ENCODE results near the gene CCDC60. TPM values are rescaled to one million over a fixed set of nuclear protein-coding genes. Genes with fewer than 3 reads are reported as not detected.

Gene CCDC60
- total RNA-seq, 8 experiments from 2014 or later: 0.41 to 27.0 (median 10.8) TPM

GRCh38 chr12:119375075-119375882 is 40.8 kb downstream of the CCDC60 start:
- Histone ChIP-seq H3K4me3 (no peak overlapping the region), H3K27ac (peak overlapping the region; percentile 73 to 93), H3K4me1 (replicated peaks in 1 of 2) (peaks cover 20 to 39% of the 10 kb centered on the region in 2 donors)
- WGBS, 10 experiments: 10 to 69% (median 39%) methylated on average over 2 to 7 of the region's 7 CpGs; no CpG with 5 or more reads in 2 of the 10 experiments
- peak; percentile 36 to 88 (median 78) for ATAC-seq (replicated peaks in 6 of 8)
- in situ Hi-C loops (cut with MboI; ENCODE audit: low pct_unique_long_range_greater_than_20kb in 2 of 9, low sequenced_read_pairs in 9 of 9, unreplicated experiment in 9 of 9): no loop called here

- in situ Hi-C loops (cut with MboI; ENCODE audit: low pct_unique_long_range_greater_than_20kb in 2 of 9, low sequenced_read_pairs in 9 of 9, unreplicated experiment in 9 of 9): no loop called here
- no peak for ATAC-seq (replicated peaks in 6 of 8)
- 0 to 40% (median 12%) methylated on average over 1 to 5 of the region's 5 CpGs; no CpG with 5 or more reads in 4 of the 10 experiments for WGBS, 10 experiments
- H3K4me1 ChIP-seq (replicated peaks in 1 of 2): peaks cover 20 to 38% of the 10 kb centered on the region in 2 donors
- H3K4me3 ChIP-seq: no peak overlapping the region
- H3K27ac ChIP-seq: peak overlapping the region; percentile 73 to 93
These were observed 41.3 kb downstream of the CCDC60 start for GRCh38 chr12:119375883-119376190.

DNA sequence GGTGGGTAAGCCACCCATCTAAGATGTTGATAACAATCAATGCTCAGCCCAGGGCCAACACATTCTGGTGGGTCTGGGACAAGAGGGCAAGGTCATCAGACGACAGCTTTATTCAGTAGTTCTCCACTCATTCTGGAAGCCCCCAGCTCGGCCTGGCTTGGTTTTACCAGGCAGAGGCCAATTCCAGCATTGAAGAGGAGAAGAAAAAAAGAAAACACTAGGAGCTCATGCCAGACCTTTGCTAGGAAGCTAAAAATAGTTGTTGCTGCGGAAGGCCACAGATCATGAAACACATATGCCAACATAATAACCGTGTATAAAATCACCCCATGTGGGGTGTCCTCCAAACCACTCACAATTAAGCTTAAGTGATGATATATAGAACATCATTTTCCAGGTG is 44.4 kb downstream of the CCDC60 start:
- H3K4me1 ChIP-seq (replicated peaks in 1 of 2): peaks cover 23 to 30% of the 10 kb centered on the region in 2 donors
- in situ Hi-C loops (cut with MboI; ENCODE audit: low pct_unique_long_range_greater_than_20kb in 2 of 9, low sequenced_read_pairs in 9 of 9, unreplicated experiment in 9 of 9): no loop called here
- ATAC-seq (replicated peaks in 6 of 8): no peak
- no peak overlapping the region for H3K27ac ChIP-seq
- H3K4me3 ChIP-seq: no peak overlapping the region
- 21 to 100% (median 83%) methylated on average over 1 to 4 of the region's 4 CpGs; no CpG with 5 or more reads in 4 of the 10 experiments for WGBS, 10 experiments

DNA sequence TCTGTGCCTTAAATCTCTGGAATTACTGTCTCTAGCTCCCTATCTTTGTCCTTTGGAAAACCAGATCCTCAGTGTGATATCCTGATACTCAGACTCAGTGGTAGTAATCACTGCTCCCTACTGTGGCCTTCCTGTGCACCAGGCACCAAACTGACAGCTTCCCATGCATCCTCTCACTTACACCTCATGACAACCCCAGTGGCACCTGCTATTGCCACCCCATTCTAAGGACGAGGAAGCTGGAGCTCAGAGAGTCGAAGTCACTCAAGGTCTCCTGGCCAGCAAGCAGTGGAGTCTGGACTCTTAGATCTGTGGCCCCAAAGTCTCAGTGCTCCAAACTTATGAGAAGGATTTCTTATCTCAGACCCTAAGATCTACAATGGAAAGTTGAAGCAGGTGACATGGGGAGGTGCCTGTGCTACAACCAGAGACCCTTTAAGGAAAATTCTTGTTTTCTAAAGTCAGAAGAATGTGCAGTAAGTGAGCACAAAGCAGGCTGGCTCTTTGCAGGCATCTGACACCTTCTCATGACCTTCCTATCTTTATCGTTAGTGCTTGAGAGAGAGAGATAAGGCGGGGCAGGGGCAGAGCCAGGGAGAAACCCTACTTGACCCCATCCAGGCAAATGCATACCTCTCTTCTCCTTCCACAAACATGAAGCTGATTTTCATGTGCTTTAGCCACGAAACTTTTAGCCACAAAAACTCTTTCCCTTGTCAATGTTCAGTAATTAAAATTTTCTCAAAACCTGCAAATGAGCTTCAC is 47.1 kb downstream of the CCDC60 start:
- H3K27ac ChIP-seq: no peak overlapping the region
- in situ Hi-C loops (cut with MboI; ENCODE audit: low pct_unique_long_range_greater_than_20kb in 2 of 9, low sequenced_read_pairs in 9 of 9, unreplicated experiment in 9 of 9): no loop called here
- 11 to 94% (median 76%) methylated on average over 1 to 3 of the region's 5 CpGs; no CpG with 5 or more reads in 3 of the 10 experiments for WGBS, 10 experiments
- no peak overlapping the region for H3K4me3 ChIP-seq
- peaks cover 14 to 18% of the 10 kb centered on the region in 2 donors for H3K4me1 ChIP-seq (replicated peaks in 1 of 2)
- ATAC-seq (replicated peaks in 6 of 8): no peak

- H3K4me3 ChIP-seq: no peak overlapping the region
- ATAC-seq (replicated peaks in 6 of 8): no peak
- in situ Hi-C loops (cut with MboI; ENCODE audit: low pct_unique_long_range_greater_than_20kb in 2 of 9, low sequenced_read_pairs in 9 of 9, unreplicated experiment in 9 of 9): no loop called here
- WGBS, 10 experiments: 40 to 100% (median 86%) methylated on average over 1 to 7 of the region's 7 CpGs; no CpG with 5 or more reads in 2 of the 10 experiments
- H3K4me1 ChIP-seq (replicated peaks in 1 of 2): peaks cover 24 to 26% of the 10 kb centered on the region in 2 donors
- H3K27ac ChIP-seq: no peak overlapping the region
These were observed 48.7 kb downstream of the CCDC60 start for GRCh38 chr12:119383206-119383605.

DNA sequence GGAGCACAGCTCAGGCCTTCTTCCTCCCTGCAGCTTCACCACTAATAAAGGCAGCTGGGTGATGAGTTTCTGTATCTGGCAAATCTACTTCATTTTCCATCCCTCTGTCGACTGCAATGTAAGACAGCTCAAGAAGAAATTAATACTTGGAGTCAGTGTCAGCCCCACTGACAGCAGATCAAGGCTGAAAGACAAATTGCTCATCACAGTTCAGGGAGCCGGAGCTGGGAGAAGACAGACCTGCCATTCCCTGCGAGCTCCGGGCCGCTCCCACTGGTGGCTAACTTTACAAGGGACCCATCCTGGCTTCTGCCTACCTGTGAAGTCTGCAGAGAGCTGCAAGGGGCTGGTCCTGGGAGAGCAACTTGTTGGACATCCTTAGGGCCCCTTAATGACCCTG is 49.8 kb downstream of the CCDC60 start:
- peaks cover 24 to 27% of the 10 kb centered on the region in 2 donors for H3K4me1 ChIP-seq (replicated peaks in 1 of 2)
- H3K4me3 ChIP-seq: no peak overlapping the region
- ATAC-seq (replicated peaks in 6 of 8): peak in 2 of 8 experiments; percentile 15 to 16
- in situ Hi-C loops (cut with MboI; ENCODE audit: low pct_unique_long_range_greater_than_20kb in 2 of 9, low sequenced_read_pairs in 9 of 9, unreplicated experiment in 9 of 9): no loop called here
- 87 to 100% (median 93%) methylated on average over 1 to 5 of the region's 5 CpGs; no CpG with 5 or more reads in 6 of the 10 experiments for WGBS, 10 experiments
- H3K27ac ChIP-seq: peak overlapping the region; percentile 2 to 24

GRCh38 chr12:119385659-119386058 is 51.1 kb downstream of the CCDC60 start:
- ATAC-seq (replicated peaks in 6 of 8): peak in 4 of 8 experiments; percentile 32 to 83 (median 61)
- peaks cover 28 to 39% of the 10 kb centered on the region in 2 donors for H3K4me1 ChIP-seq (replicated peaks in 1 of 2)
- H3K4me3 ChIP-seq: no peak overlapping the region
- no peak overlapping the region for H3K27ac ChIP-seq
- in situ Hi-C loops (cut with MboI; ENCODE audit: low pct_unique_long_range_greater_than_20kb in 2 of 9, low sequenced_read_pairs in 9 of 9, unreplicated experiment in 9 of 9): no loop called here
- 60 to 100% (median 87%) methylated on average over 1 to 3 of the region's 3 CpGs; no CpG with 5 or more reads in 5 of the 10 experiments for WGBS, 10 experiments

DNA sequence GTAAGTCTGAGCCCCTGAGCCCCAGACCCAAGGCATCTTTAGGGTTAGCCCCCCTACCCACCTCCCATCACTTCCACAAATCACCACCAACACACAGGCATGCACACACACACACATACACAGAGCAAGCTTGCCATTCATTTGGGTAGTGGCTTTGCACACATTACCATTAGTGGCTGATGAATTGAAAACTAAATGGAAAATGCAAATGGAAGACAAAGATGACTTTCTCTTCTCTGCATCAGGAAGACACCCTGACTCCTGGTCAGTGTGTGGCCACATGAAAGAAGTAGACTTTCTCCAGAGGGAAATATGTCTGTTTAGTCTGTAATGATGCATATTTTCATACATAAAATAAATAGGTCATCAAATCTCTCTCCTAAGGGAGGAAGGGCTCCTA is 55.2 kb downstream of the CCDC60 start:
- Histone ChIP-seq H3K4me3 (no peak overlapping the region), H3K27ac (no peak overlapping the region), H3K4me1 (replicated peaks in 1 of 2) (peaks cover 35 to 61% of the 10 kb centered on the region in 2 donors)
- in situ Hi-C loops (cut with MboI; ENCODE audit: low pct_unique_long_range_greater_than_20kb in 2 of 9, low sequenced_read_pairs in 9 of 9, unreplicated experiment in 9 of 9): no loop called here
- ATAC-seq (replicated peaks in 6 of 8): peak in 2 of 8 experiments; percentile 79 to 85

DNA sequence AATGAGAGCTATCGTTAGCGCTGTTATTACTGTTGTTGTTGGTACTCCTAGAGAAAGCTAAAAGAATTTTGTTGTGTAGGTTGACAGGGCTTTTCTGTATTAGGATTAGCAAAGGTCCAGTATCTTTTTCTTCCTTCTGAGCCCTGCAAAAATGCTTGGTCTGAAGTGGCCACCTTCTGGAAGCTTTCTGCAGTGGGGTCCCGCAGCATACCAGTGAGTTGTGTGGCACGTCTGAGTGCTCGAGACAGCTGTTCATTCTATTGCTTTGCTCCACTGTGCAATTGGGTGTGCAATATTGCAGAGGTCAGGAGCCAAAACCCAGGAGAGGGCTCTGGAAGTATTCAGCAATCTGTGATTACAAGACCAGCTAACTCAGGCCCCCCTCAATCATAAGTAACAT is 57.1 kb downstream of the CCDC60 start:
- in situ Hi-C loops (cut with MboI; ENCODE audit: low pct_unique_long_range_greater_than_20kb in 2 of 9, low sequenced_read_pairs in 9 of 9, unreplicated experiment in 9 of 9): no loop called here
- WGBS, 10 experiments: 51 to 100% (median 81%) methylated on average over 1 to 5 of the region's 5 CpGs; no CpG with 5 or more reads in 5 of the 10 experiments
- H3K27ac ChIP-seq: no peak overlapping the region
- peak in 5 of 8 experiments; percentile 57 to 70 (median 65) for ATAC-seq (replicated peaks in 6 of 8)
- H3K4me1 ChIP-seq (replicated peaks in 1 of 2): peaks cover 24 to 50% of the 10 kb centered on the region in 2 donors
- H3K4me3 ChIP-seq: no peak overlapping the region

- no peak overlapping the region for H3K4me3 ChIP-seq
- peak in 7 of 8 experiments; percentile 14 to 50 (median 34) for ATAC-seq (replicated peaks in 6 of 8)
- WGBS, 10 experiments: 0 to 82% (median 66%) methylated on average over 1 to 4 of the region's 4 CpGs
- H3K4me1 ChIP-seq (replicated peaks in 1 of 2): peaks cover 18 to 34% of the 10 kb centered on the region in 2 donors
- peak overlapping the region in 1 of 2 donors; percentile 57 for H3K27ac ChIP-seq
- in situ Hi-C loops (cut with MboI; ENCODE audit: low pct_unique_long_range_greater_than_20kb in 2 of 9, low sequenced_read_pairs in 9 of 9, unreplicated experiment in 9 of 9): no loop called here
These were observed 59.1 kb downstream of the CCDC60 start for GRCh38 chr12:119393677-119394076.

DNA sequence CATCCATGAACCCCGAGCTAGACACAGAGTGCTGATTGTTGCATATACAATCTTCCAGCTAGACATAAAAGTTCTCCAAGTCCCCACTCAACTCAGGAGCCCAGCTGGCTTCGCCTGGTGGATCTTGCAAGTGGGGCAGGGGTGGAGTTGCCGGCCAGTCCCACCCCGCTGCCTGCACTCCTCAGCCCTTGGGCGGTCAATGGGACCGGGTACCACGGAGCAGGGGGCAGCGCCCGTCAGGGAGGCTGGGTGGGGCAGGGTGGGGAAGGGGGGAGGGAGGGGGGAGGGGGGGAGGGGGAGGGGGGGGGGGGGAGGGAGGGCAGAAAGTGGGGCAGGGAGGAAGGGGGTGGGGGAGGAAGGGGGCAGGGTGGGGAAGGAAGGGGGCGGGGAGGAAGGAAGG is 63.0 kb downstream of the CCDC60 start:
- ATAC-seq (replicated peaks in 6 of 8): no peak
- Histone ChIP-seq H3K4me1 (replicated peaks in 1 of 2) (peaks cover 7 to 12% of the 10 kb centered on the region in 2 donors), H3K27ac (no peak overlapping the region), H3K4me3 (no peak overlapping the region)
- in situ Hi-C loops (cut with MboI; ENCODE audit: low pct_unique_long_range_greater_than_20kb in 2 of 9, low sequenced_read_pairs in 9 of 9, unreplicated experiment in 9 of 9): no loop called here
- WGBS, 10 experiments: 0 to 100% (median 52%) methylated on average over 1 to 2 of the region's 10 CpGs; no CpG with 5 or more reads in 5 of the 10 experiments

GRCh38 chr12:119398190-119398589 is 63.7 kb downstream of the CCDC60 start:
- ATAC-seq (replicated peaks in 6 of 8): no peak
- WGBS, 10 experiments: 87 to 100% (median 88%) methylated on average over 5 to 6 of the region's 24 CpGs; no CpG with 5 or more reads in 7 of the 10 experiments
- Histone ChIP-seq H3K4me3 (no peak overlapping the region), H3K27ac (no peak overlapping the region), H3K4me1 (replicated peaks in 1 of 2) (peaks cover 7 to 8% of the 10 kb centered on the region in 2 donors)
- in situ Hi-C loops (cut with MboI; ENCODE audit: low pct_unique_long_range_greater_than_20kb in 2 of 9, low sequenced_read_pairs in 9 of 9, unreplicated experiment in 9 of 9): no loop called here

DNA sequence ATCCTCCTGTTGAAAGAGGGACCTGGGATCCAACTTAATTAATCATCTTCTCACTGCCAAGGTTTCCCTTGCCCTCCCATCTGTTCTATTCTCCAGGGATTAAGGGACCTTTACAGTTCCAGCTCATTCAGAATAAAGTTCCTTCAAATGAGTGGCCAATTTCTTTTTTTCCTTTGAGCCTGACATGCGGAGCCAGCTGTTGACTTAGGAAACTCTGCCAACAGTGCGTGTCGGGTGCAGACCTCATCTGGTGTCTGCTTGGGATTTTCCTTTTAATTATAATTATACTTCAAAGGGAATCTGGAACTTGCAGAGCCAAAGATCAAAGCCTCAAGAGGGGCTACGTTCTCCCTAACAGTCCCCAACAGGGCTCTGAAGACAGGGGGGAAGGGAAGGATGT is 64.8 kb downstream of the CCDC60 start:
- 0 to 80% (median 40%) methylated on average over 1 to 4 of the region's 4 CpGs; no CpG with 5 or more reads in 4 of the 10 experiments for WGBS, 10 experiments

More for the DNA sequence above, 64.8 kb downstream of the CCDC60 start:
- in situ Hi-C loops (cut with MboI; ENCODE audit: low pct_unique_long_range_greater_than_20kb in 2 of 9, low sequenced_read_pairs in 9 of 9, unreplicated experiment in 9 of 9): no loop called here
- Histone ChIP-seq H3K4me3 (no peak overlapping the region), H3K27ac (no peak overlapping the region), H3K4me1 (replicated peaks in 1 of 2) (no peaks in the 10 kb centered on the region)
- peak in 2 of 8 experiments; percentile 9 to 14 for ATAC-seq (replicated peaks in 6 of 8)

All from motor neuron (in vitro differentiated cells).